MG63 (cell line): ENCODE data around the gene TRIO. TPM values are rescaled to one million over a fixed set of nuclear protein-coding genes. Genes with fewer than 3 reads are reported as not detected.

Experiments used
- DNase-seq: peaks from one replicate; pipeline ENCODE4 v3.0.0-alpha.2; 2020
- H3K27me3 ChIP-seq: fragments of 250-450 bp; sonication (Bioruptor Pico); 2 replicates; pipeline ENCODE4 v1.5.1; 2020; ENCODE audit warnings: mild to moderate bottlenecking, moderate library complexity
- H3K36me3 ChIP-seq: fragments of 250-450 bp; sonication (Bioruptor Pico); 2 replicates; pipeline ENCODE4 v1.5.1; 2020; ENCODE audit warnings: mild to moderate bottlenecking, moderate library complexity
- H3K4me3 ChIP-seq: fragments of 250-450 bp; sonication (Bioruptor Pico); 2 replicates; pipeline ENCODE4 v1.5.1; 2020; ENCODE audit warnings: mild to moderate bottlenecking, moderate library complexity
- H3K9me3 ChIP-seq: fragments of 250-450 bp; sonication (Bioruptor Pico); 2 replicates; pipeline ENCODE4 v1.5.1; 2020; ENCODE audit warnings: mild to moderate bottlenecking, moderate library complexity
- total RNA-seq: library from RNA; depleted of rRNA; stranded (reverse); fragments of >200 nt; shearing (Covaris generic); gene quantifications from 2 replicates; pipeline ENCODE4 v1.2.3, GENCODE V29; 2014; ENCODE audit warnings: low replicate concordance

Gene TRIO
- total RNA-seq, 1 experiment from 2014 or later: 123 TPM

GRCh38 chr5:14217587-14217986 is 74.4 kb downstream of the TRIO start:
- Histone ChIP-seq H3K27me3 (no peaks in the 10 kb centered on the region), H3K9me3 (no peaks in the 10 kb centered on the region), H3K4me3 (no peak overlapping the region), H3K36me3 (peaks cover 62% of the 10 kb centered on the region)
- DNase-seq: no peak

DNA sequence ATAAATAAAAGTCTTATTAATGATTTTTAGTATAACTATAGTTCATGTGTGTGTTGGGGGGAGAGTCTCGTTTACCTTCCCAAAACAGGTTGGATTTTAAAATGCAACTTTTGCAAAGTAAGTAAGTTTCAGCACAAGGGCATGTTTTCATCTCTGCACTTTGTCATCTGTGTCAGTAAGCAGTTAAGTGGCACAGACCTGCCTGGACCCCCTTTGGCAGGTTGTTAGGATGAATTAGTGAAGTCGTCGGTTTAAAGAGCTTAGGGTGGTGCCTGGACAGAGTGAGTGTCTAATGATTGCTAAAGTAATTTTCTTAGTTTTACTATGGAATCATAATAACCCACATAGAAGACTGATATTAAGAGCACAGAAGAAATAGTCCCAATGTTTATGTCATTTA is 74.9 kb downstream of the TRIO start:
- H3K27me3 ChIP-seq: no peaks in the 10 kb centered on the region

GRCh38 chr5:14218480-14218879 is 75.3 kb downstream of the TRIO start:
- Histone ChIP-seq H3K4me3 (no peak overlapping the region), H3K9me3 (no peaks in the 10 kb centered on the region), H3K36me3 (peaks cover 67% of the 10 kb centered on the region), H3K27me3 (no peaks in the 10 kb centered on the region)
- no peak for DNase-seq

More for the DNA sequence above, 74.9 kb downstream of the TRIO start:
- no peak for DNase-seq
- Histone ChIP-seq H3K9me3 (no peaks in the 10 kb centered on the region), H3K36me3 (peaks cover 63% of the 10 kb centered on the region), H3K4me3 (no peak overlapping the region)

DNA sequence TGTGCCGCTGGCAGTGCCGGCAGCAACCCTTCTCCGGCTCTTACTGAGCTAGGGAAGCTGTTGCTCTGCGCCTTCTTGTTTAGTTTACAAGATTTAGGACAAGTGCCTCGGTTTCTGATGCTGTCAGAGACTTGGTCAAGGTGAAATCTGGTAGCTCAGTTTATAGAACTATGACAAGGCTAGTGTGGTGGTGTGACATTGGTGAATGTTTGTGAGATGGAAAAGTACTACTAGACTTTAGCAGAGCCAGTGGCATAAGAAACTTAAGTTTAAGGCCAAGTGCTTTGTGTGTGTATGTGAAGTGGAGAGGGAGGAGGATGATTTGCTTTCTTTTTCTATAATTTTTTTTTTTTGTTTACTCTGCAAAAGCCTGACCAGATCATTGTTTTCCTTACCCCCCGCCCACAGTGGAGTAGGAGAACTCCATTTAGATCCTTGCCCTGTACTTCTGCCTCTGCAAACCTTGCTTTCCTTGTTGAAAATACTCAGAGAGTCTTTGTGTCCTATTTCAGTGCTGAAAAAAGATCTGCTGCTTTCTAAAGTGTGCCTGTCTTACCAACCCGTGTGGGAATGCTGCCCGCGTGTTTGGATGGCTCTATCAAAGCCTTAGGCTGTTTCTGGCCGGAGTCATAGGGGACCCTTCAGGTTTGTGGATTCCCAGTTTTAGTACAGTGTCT is 75.9 kb downstream of the TRIO start:
- H3K27me3 ChIP-seq: no peaks in the 10 kb centered on the region
- DNase-seq: no peak
- no peak overlapping the region for H3K4me3 ChIP-seq
- H3K9me3 ChIP-seq: no peaks in the 10 kb centered on the region
- peaks cover 71% of the 10 kb centered on the region for H3K36me3 ChIP-seq

DNA sequence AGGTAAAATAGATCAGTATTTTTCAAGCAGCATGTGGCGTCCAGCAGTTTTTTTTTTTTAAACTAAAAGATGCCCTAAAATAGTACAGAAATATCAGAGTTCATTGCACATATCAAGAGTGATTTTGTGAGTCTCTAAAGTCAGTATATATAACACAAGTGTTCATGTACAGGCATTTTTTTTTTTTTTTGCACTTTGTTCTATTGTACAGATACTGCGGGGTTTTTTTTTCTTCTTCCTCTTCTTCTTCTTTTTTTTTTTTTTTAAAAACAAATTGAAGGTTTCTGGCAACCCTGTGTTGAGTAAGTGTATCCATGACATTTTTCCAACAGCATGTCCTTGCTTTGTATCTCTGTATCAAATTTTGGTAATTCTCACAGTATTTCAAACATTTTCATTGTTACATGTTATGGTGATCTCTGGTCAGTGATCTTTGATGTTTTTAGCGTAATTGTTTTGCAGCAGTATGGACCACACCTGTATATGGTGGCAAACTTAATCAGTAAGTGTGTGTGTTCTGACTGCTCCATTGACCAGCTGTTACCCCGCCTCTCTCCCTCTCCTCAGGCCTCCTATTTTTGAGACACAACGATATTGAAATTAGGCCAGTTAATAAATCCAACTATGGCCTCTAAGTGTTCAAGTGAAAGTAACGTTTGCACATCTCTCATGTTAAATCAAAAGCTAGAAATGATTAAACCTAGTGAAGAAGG is 76.8 kb downstream of the TRIO start:
- no peaks in the 10 kb centered on the region for H3K9me3 ChIP-seq
- no peaks in the 10 kb centered on the region for H3K27me3 ChIP-seq
- no peak for DNase-seq
- no peak overlapping the region for H3K4me3 ChIP-seq
- peaks cover 71% of the 10 kb centered on the region for H3K36me3 ChIP-seq

GRCh38 chr5:14220642-14221041 is 77.5 kb downstream of the TRIO start:
- Histone ChIP-seq H3K9me3 (no peaks in the 10 kb centered on the region), H3K4me3 (no peak overlapping the region)

GRCh38 chr5:14221732-14222131 is 78.6 kb downstream of the TRIO start:
- no peaks in the 10 kb centered on the region for H3K27me3 ChIP-seq
- DNase-seq: no peak
- peaks cover 61% of the 10 kb centered on the region for H3K36me3 ChIP-seq
- H3K9me3 ChIP-seq: no peaks in the 10 kb centered on the region
- H3K4me3 ChIP-seq: no peak overlapping the region

More at GRCh38 chr5:14220642-14221041, 77.5 kb downstream of the TRIO start:
- H3K36me3 ChIP-seq: peaks cover 69% of the 10 kb centered on the region
- H3K27me3 ChIP-seq: no peaks in the 10 kb centered on the region
- DNase-seq: no peak

DNA sequence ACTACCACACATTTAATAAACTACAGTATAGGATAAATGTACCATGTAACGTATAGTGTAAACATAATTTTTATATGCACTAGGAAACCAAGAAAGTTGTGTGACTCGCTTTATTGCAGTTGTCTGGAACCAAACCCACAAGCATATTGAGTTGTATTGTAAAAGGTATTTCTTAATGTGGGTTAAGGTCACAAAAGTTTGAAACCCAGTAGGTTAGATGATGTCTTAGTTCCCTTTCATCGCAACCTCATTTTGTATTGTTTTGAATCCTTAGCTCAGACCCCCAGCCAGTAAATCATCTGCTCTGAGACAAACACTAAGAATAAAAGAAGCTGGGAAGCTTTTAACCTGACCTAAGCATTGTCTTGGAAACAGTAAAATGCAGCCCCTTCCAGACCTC is 79.1 kb downstream of the TRIO start:
- Histone ChIP-seq H3K9me3 (no peaks in the 10 kb centered on the region), H3K27me3 (no peaks in the 10 kb centered on the region), H3K4me3 (no peak overlapping the region), H3K36me3 (peaks cover 61% of the 10 kb centered on the region)
- no peak for DNase-seq

- DNase-seq: no peak
- Histone ChIP-seq H3K9me3 (no peaks in the 10 kb centered on the region), H3K4me3 (no peak overlapping the region)
These were observed 80.2 kb downstream of the TRIO start for GRCh38 chr5:14223372-14223771.

GRCh38 chr5:14225173-14225834 is 82.2 kb downstream of the TRIO start:
- DNase-seq: no peak
- Histone ChIP-seq H3K36me3 (peaks cover 71% of the 10 kb centered on the region), H3K27me3 (no peaks in the 10 kb centered on the region), H3K4me3 (no peak overlapping the region), H3K9me3 (no peaks in the 10 kb centered on the region)

More at GRCh38 chr5:14223372-14223771, 80.2 kb downstream of the TRIO start:
- Histone ChIP-seq H3K27me3 (no peaks in the 10 kb centered on the region), H3K36me3 (peaks cover 64% of the 10 kb centered on the region)

- DNase-seq: no peak
- Histone ChIP-seq H3K4me3 (no peak overlapping the region), H3K36me3 (peaks cover 64% of the 10 kb centered on the region)
These were observed 83.0 kb downstream of the TRIO start for GRCh38 chr5:14226149-14226548.

GRCh38 chr5:14226554-14226953 is 83.4 kb downstream of the TRIO start:
- no peak for DNase-seq

More at GRCh38 chr5:14226149-14226548, 83.0 kb downstream of the TRIO start:
- Histone ChIP-seq H3K27me3 (no peaks in the 10 kb centered on the region), H3K9me3 (no peaks in the 10 kb centered on the region)

GRCh38 chr5:14226992-14227391 is 83.8 kb downstream of the TRIO start:
- DNase-seq: no peak
- no peaks in the 10 kb centered on the region for H3K27me3 ChIP-seq
- H3K36me3 ChIP-seq: peaks cover 62% of the 10 kb centered on the region
- H3K4me3 ChIP-seq: no peak overlapping the region
- no peaks in the 10 kb centered on the region for H3K9me3 ChIP-seq

More at GRCh38 chr5:14226554-14226953, 83.4 kb downstream of the TRIO start:
- Histone ChIP-seq H3K27me3 (no peaks in the 10 kb centered on the region), H3K4me3 (no peak overlapping the region), H3K36me3 (peaks cover 63% of the 10 kb centered on the region), H3K9me3 (no peaks in the 10 kb centered on the region)

DNA sequence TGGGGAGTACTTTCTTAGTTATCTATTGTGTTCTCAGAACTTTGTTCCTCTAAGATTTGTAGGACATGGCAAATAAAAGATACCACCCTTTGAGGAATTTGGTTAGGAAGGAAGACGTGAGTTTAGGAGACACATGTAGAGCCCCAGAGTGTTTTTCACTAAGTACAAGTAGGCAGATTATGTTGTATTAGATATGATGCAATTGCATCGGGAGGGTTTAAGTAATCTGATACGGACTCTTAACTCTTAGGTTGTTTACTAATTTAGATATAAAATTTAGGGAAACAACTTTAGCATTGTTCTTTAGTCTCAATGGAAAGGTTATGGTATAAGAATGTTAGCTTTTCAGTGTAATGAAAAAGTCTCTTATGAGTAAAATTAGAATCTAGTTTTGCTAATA is 84.4 kb downstream of the TRIO start:
- H3K27me3 ChIP-seq: no peaks in the 10 kb centered on the region
- H3K9me3 ChIP-seq: no peaks in the 10 kb centered on the region
- DNase-seq: no peak
- peaks cover 61% of the 10 kb centered on the region for H3K36me3 ChIP-seq
- no peak overlapping the region for H3K4me3 ChIP-seq

DNA sequence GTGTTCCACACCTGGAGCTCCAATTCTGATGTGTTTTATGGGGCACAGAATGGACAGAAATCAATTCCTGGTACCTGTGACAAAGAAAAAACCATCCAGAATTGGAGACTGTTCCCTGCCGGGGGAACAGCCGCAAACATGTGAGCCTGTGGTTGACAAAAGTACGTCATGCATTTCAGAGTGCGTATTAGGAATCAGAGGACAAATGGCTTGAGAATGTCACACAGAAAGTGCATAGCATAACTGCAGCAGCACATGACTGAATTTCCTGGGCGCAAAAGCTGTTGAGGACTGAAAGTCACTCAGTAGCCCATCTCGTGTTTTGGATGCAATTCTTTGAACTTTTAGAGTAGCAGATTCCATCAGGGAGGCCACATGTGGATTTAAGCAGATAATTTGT is 85.1 kb downstream of the TRIO start:
- no peak for DNase-seq
- H3K4me3 ChIP-seq: no peak overlapping the region
- H3K36me3 ChIP-seq: peaks cover 59% of the 10 kb centered on the region
- no peaks in the 10 kb centered on the region for H3K9me3 ChIP-seq
- no peaks in the 10 kb centered on the region for H3K27me3 ChIP-seq

- no peaks in the 10 kb centered on the region for H3K27me3 ChIP-seq
- H3K4me3 ChIP-seq: no peak overlapping the region
- no peak for DNase-seq
These were observed 86.0 kb downstream of the TRIO start for GRCh38 chr5:14229181-14229580.

GRCh38 chr5:14229734-14230133 is 86.6 kb downstream of the TRIO start:
- Histone ChIP-seq H3K27me3 (no peaks in the 10 kb centered on the region), H3K36me3 (peaks cover 47% of the 10 kb centered on the region), H3K9me3 (no peaks in the 10 kb centered on the region), H3K4me3 (no peak overlapping the region)
- DNase-seq: no peak

More at GRCh38 chr5:14229181-14229580, 86.0 kb downstream of the TRIO start:
- Histone ChIP-seq H3K36me3 (peaks cover 52% of the 10 kb centered on the region), H3K9me3 (no peaks in the 10 kb centered on the region)
